Hypothalamus (tissue), 51 donors: ENCODE results near the gene NR2F1.
A peak's percentile ranks its signal among the peaks of the same experiment; 100 is the strongest.

Experiments used
- DNase-seq, 51 donors: peaks; one replicate each; lab custom pipeline; 2025; lab: John Stamatoyannopoulos, UW

NR2F1 gene

GRCh38 chr5:93589152-93589828, 6.3 kb downstream of the NR2F1 start:
- DNase-seq: peak in 1 of 51 donors; percentile 21

GRCh38 chr5:93589829-93590215, 6.8 kb downstream of the NR2F1 start:
- DNase-seq: peak in 6 of 51 donors; percentile 17 to 40 (median 34)

- no peak for DNase-seq
Observed at GRCh38 chr5:93590493-93590892, 7.5 kb downstream of the NR2F1 start.

GRCh38 chr5:93591323-93591945, 8.4 kb downstream of the NR2F1 start:
- DNase-seq: no peak

- no peak for DNase-seq
Observed at GRCh38 chr5:93592883-93593282, 9.9 kb downstream of the NR2F1 start.

- DNase-seq: no peak
Observed at GRCh38 chr5:93593476-93594131, 10.6 kb downstream of the NR2F1 start.

- no peak for DNase-seq
Observed at GRCh38 chr5:93594591-93595419, 11.8 kb downstream of the NR2F1 start.

- no peak for DNase-seq
Observed at GRCh38 chr5:93595420-93596147, 12.6 kb downstream of the NR2F1 start.

GRCh38 chr5:93596310-93596675, 13.3 kb downstream of the NR2F1 start:
- DNase-seq: no peak

GRCh38 chr5:93596676-93597490, 13.9 kb downstream of the NR2F1 start:
- no peak for DNase-seq

- DNase-seq: no peak
Observed at GRCh38 chr5:93598091-93599000, 15.3 kb downstream of the NR2F1 start.

- no peak for DNase-seq
Observed at GRCh38 chr5:93599001-93599379, 16.0 kb downstream of the NR2F1 start.

GRCh38 chr5:93599399-93600120, 16.5 kb downstream of the NR2F1 start:
- peak in 1 of 51 donors; percentile 39 for DNase-seq

- DNase-seq: no peak
Observed at GRCh38 chr5:93600409-93601070, 17.5 kb downstream of the NR2F1 start.

- DNase-seq: no peak
Observed at GRCh38 chr5:93601071-93601801, 18.2 kb downstream of the NR2F1 start.

GRCh38 chr5:93601802-93602155, 18.8 kb downstream of the NR2F1 start:
- no peak for DNase-seq
